ENCODE measurements around the gene MYO7A. TPM values are rescaled to one million over a fixed set of nuclear protein-coding genes. Genes with fewer than 3 reads are reported as not detected.

MYO7A gene
- total RNA-seq, 4 donors from 2014 or later: 0.15 to 4.0 (median 1.2) TPM

DNA sequence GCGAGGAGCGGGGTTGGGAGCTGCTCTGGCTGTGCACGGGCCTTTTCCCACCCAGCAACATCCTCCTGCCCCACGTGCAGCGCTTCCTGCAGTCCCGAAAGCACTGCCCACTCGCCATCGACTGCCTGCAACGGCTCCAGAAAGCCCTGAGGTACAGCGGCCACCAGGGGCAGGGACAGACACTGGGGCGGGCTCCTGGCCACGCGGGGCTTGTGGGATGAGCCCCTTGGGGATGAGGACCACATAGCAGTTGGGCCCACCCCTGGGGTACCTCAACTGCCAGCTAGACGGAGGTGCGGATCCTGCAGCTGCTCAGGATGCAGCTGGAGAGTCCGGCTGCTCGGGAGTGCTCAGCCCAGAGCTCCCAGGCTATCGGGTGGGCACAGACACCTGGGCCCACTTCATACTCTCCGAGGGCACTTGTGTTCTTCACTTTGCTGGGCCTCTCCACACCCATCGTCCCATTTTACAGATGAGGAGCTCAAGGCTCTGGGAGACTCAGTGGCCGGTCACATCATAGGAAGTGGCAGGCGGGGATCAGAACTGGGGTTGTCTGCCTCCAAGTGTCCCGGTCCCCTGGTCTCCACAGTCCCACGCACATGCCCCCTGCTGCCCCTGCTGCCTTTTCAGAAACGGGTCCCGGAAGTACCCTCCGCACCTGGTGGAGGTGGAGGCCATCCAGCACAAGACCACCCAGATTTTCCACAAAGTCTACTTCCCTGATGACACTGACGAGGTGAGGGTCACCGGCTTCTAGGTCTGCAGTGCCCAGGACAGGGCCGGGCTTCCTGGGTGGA is 77.6 kb downstream of the MYO7A start:
- H3K4me3 ChIP-seq: no peak overlapping the region
- H3K27me3 ChIP-seq: no peaks in the 10 kb centered on the region
- H3K4me1 ChIP-seq: no peaks in the 10 kb centered on the region
- H3K9me3 ChIP-seq: no peaks in the 10 kb centered on the region
- no peak for DNase-seq
- no peak overlapping the region for H3K27ac ChIP-seq
- 77% methylated on average over 13 of the region's 30 CpGs; no CpG with 5 or more reads in 1 of the 2 donors for WGBS, 2 donors
- TF ChIP-seq POLR2A (IDR thresholded peaks at IDR 0.05): no peak
- TF ChIP-seq, protein P1, sequence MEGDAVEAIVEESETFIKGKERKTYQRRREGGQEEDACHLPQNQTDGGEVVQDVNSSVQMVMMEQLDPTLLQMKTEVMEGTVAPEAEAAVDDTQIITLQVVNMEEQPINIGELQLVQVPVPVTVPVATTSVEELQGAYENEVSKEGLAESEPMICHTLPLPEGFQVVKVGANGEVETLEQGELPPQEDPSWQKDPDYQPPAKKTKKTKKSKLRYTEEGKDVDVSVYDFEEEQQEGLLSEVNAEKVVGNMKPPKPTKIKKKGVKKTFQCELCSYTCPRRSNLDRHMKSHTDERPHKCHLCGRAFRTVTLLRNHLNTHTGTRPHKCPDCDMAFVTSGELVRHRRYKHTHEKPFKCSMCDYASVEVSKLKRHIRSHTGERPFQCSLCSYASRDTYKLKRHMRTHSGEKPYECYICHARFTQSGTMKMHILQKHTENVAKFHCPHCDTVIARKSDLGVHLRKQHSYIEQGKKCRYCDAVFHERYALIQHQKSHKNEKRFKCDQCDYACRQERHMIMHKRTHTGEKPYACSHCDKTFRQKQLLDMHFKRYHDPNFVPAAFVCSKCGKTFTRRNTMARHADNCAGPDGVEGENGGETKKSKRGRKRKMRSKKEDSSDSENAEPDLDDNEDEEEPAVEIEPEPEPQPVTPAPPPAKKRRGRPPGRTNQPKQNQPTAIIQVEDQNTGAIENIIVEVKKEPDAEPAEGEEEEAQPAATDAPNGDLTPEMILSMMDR (IDR thresholded peaks at IDR 0.05): no peak
- intact Hi-C loops (cut with DNase I): no loop called here
- no peaks in the 10 kb centered on the region for H3K36me3 ChIP-seq

DNA sequence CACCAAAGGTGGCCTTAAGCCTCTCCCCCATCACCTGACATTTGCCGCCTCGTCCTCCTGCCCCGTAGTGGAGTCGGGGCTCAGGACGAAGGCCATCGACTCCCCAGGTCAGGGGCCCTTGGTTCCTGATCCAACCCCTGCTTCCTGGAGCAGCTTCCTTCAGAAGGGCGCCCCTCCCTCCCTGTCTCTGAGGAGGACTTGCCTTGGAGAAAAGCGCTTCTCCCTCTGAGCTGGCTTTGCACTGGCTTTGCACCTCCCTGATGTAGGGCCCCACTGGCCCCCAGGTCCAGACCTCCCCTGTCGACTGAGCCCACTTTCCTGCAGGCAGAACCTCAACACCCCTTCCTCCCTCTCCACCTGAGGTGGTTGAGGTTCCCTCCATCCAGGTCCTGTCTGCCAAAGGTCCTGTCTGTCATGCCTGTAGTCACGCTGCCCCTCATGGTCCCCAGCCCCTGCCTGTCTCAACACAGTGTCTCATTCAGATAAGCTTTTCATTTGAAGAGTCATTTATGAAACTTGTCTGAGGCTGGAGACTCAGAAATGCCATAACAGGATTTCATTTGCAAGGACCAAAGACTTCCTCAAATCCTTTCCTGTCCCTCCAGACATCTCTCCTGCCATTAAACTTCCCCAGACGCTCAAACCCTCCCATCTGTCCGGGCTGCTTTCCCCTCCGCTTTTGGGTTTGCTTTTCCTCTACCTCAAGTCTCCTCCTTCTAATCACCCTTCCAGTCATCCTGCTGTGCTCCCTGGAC is 78.4 kb downstream of the MYO7A start:
- no peaks in the 10 kb centered on the region for H3K27me3 ChIP-seq
- intact Hi-C loops (cut with DNase I): no loop called here

DNA sequence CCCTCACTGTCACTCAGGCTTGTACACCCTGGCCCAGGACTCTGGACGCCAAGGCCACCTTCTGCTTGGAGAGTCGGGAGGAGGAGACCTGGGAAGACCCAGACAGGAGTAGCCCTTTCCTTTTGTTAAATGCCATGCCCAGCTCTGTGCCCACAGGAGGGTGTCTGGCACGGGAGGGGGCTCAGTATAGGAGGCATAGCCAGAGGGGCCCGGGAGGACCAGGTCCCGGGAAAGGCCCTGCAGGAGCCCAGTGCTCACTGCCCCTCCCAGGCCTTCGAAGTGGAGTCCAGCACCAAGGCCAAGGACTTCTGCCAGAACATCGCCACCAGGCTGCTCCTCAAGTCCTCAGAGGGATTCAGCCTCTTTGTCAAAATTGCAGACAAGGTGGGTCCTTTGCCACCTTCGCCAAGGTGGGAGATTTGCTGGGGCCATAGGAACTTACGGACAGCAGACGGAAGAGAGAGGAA is 79.0 kb downstream of the MYO7A start:
- TF ChIP-seq, protein P1 (IDR thresholded peaks at IDR 0.05): no peak
- TF ChIP-seq POLR2A (IDR thresholded peaks at IDR 0.05): no peak
- H3K9me3 ChIP-seq: no peaks in the 10 kb centered on the region
- H3K36me3 ChIP-seq: no peaks in the 10 kb centered on the region
- WGBS, 2 donors: 86 to 90% methylated on average over 3 to 4 of the region's 10 CpGs
- intact Hi-C loops (cut with DNase I): no loop called here
- no peak for DNase-seq
- no peaks in the 10 kb centered on the region for H3K27me3 ChIP-seq
- H3K4me1 ChIP-seq: no peaks in the 10 kb centered on the region
- H3K4me3 ChIP-seq: no peak overlapping the region
- no peak overlapping the region for H3K27ac ChIP-seq

More for the DNA sequence above, 78.4 kb downstream of the MYO7A start:
- WGBS, 2 donors: 63 to 69% methylated on average over 4 to 5 of the region's 13 CpGs
- Histone ChIP-seq H3K9me3 (no peaks in the 10 kb centered on the region), H3K36me3 (no peaks in the 10 kb centered on the region), H3K27ac (no peak overlapping the region), H3K4me1 (no peaks in the 10 kb centered on the region), H3K4me3 (no peak overlapping the region)
- no peak for DNase-seq
- TF ChIP-seq POLR2A (IDR thresholded peaks at IDR 0.05): no peak

DNA sequence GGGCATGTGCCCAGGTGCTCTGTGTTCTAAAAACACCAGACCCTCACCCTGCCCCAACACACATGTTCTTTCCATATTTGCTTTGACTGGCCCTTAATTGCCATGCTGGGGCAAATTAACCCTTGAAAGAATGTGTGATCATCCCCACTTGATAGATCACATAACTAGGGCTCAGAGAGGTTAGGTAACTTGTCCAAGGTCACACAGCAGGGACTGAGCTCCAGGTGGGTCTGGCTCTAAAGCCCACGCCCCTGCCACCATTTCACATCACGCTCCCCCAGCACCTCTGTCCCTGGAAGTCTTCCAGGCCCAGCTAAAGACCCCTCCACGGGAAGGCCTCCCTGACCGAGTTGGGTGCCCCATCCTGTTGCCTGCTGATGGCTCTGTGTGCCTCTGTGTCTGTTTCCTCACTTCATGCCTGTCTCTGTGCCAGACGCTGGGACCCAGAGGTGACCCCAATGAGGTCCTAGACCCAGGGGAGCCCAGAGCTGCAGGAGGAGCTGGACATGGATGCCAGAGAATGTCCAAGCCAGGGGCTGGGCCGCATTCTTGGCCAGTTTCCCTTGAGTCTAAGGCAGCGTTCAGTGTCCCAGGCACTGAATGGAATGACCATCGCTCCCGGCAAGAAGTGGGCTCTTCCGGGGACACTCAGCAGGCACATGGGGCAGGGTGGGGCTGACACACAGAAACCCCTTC is 79.7 kb downstream of the MYO7A start:
- intact Hi-C loops (cut with DNase I): no loop called here
- Histone ChIP-seq H3K4me3 (no peak overlapping the region), H3K9me3 (no peaks in the 10 kb centered on the region), H3K4me1 (no peaks in the 10 kb centered on the region), H3K27ac (no peak overlapping the region), H3K36me3 (no peaks in the 10 kb centered on the region), H3K27me3 (no peaks in the 10 kb centered on the region)
- TF ChIP-seq POLR2A (IDR thresholded peaks at IDR 0.05): no peak
- TF ChIP-seq, protein P1 (IDR thresholded peaks at IDR 0.05): no peak
- DNase-seq: no peak
- 62% methylated on average over 6 of the region's 10 CpGs; no CpG with 5 or more reads in 1 of the 2 donors for WGBS, 2 donors

DNA sequence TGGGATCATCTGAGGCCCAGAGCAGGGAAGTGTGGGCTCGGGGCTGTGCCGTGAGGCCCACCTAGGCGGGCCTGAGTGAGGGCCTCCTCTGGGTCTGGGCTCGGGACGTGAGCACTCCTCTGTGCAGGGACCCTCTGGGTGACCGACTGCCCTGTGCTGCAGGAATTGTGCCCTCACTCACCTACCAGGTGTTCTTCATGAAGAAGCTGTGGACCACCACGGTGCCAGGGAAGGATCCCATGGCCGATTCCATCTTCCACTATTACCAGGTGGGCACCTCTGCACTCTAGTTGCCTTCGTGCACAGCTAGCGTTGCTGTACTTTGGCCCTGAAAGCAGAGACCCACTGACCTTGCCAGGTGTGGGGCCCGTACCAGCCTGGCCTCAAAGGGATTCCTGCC is 80.5 kb downstream of the MYO7A start:
- Histone ChIP-seq H3K27me3 (no peaks in the 10 kb centered on the region), H3K36me3 (no peaks in the 10 kb centered on the region), H3K4me3 (no peak overlapping the region), H3K27ac (no peak overlapping the region), H3K9me3 (no peaks in the 10 kb centered on the region), H3K4me1 (no peaks in the 10 kb centered on the region)
- DNase-seq: no peak
- TF ChIP-seq, protein P1 (IDR thresholded peaks at IDR 0.05): no peak
- no peak for TF ChIP-seq POLR2A (IDR thresholded peaks at IDR 0.05)
- WGBS, 2 donors: 50 to 84% methylated on average over 4 to 9 of the region's 11 CpGs
- intact Hi-C loops (cut with DNase I): no loop called here
